Psoas muscle (tissue), 8 donors: Measurements from ENCODE around the gene NBPF14. TPM values are rescaled to one million over a fixed set of nuclear protein-coding genes. Genes with fewer than 3 reads are reported as not detected.
"Not testable (repeated sequence)": the region's sequence is repeated elsewhere in the genome, so short reads cannot be mapped to it uniquely, and the experiment has no call there.

Experiments
- ATAC-seq, 4 donors: fragments of 200-7000 bp; cut with Tn5 transposase; one replicate each; pipeline ENCODE4 v1.9.1; 2020; ENCODE audit warnings: moderate library complexity in 3 of 4, mild to moderate bottlenecking in 2 of 4
- DNase-seq, 2 donors: peaks; one replicate each; pipeline ENCODE4 v3.0.0-alpha.2; 2020
- H3K27ac ChIP-seq: fragments of 200-600 bp; one replicate; pipeline ENCODE4 v1.8.0; 2022
- H3K27me3 ChIP-seq, 3 donors: fragments of 200-600 bp in 1 of 3; one replicate each; pipeline versions ENCODE4 v1.6.1 to v1.8.0; 2013 to 2022; ENCODE audit warnings: low read length in 2 of 3, mild to moderate bottlenecking in 2 of 3, moderate library complexity in 1 of 3; ENCODE audit not compliant: insufficient read depth in 3 of 3
- H3K36me3 ChIP-seq, 2 donors: fragments of 200-600 bp in 1 of 2; one replicate each; pipeline versions ENCODE4 v1.6.1 to v1.8.0; 2013 to 2022; ENCODE audit warnings: low read depth in 1 of 2, mild to moderate bottlenecking in 1 of 2, moderate library complexity in 1 of 2; ENCODE audit not compliant: insufficient read depth in 1 of 2
- H3K4me1 ChIP-seq: fragments of 200-600 bp; one replicate; pipeline ENCODE4 v1.8.0; 2022
- H3K4me3 ChIP-seq: fragments of 200-600 bp; one replicate; pipeline ENCODE4 v1.8.0; 2022; ENCODE audit warnings: mild to moderate bottlenecking
- H3K9me3 ChIP-seq: fragments of 200-600 bp; one replicate; pipeline ENCODE4 v1.8.0; 2022
- WGBS, 3 donors: extraction: QIAGEN DNeasy Blood & Tissue Kit; methylation state at CpG; one replicate each; pipeline versions ENCODE4 v1.1.6 to v1.1.7; 2013; 5-methylcytosine and 5-hydroxymethylcytosine counted together
- intact Hi-C, 2 donors: fragments of 100-400 bp; cut with DNase I; formaldehyde crosslinking; loops; one replicate each; pipeline versions ENCODE4 v1.11.0 to v1.14.2; 2022
- polyA plus RNA-seq, 3 donors: library from polyadenylated mRNA; stranded (reverse); fragments of 200-250 nt; gene quantifications; one replicate each; pipeline ENCODE4 v1.2.3, GENCODE V29; 2013
- total RNA-seq, 4 donors: library from RNA; stranded (reverse); fragmentation: NEBNext Ultra II Directional in 2 of 4; extraction: Animal tissue kit (Norgen Biotek cat#: 25700) in 2 of 4; gene quantifications; one replicate each; pipeline versions ENCODE4 v1.2.1 to v1.2.4, GENCODE V29; 2021 to 2023
- donor health status: healthy with polysubstance abuse.
- donor health status: DM: no; HTN: no; CAD: no; lungs with moderate emphysema.
- donor health status: Bipolar disorder and iron deficiency.
- donor health status: healthy.
- donor health status: DM: yes; HTN: yes; CAD: no.
- donor health status: DM: no; HTN: no; CAD: no.
- donor health status: DM: no; HTN: no; CAD: no.
- donor health status: DM: yes; HTN: yes; CAD: no.

The NBPF14 gene
- total and polyA plus RNA-seq, 7 donors, result 4.9 to 26.7 (median 9.7) TPM

- H3K4me1 ChIP-seq, H3K36me3 ChIP-seq, intact Hi-C loops, DNase-seq, H3K27ac ChIP-seq, H3K9me3 ChIP-seq, H3K27me3 ChIP-seq: not testable (repeated sequence)
- ATAC-seq, result peak in 2 of 4 donors; percentile 16 to 32
- peak overlapping the region; percentile 60 for H3K4me3 ChIP-seq
- 46 to 64% (median 60%) methylated on average over 8 to 21 of the region's 35 CpGs for WGBS, 3 donors
Measured at GRCh38 chr1:148523205-148524144, 72.3 kb downstream of the NBPF14 start.

- H3K4me3 ChIP-seq, result peak overlapping the region; percentile 60
- 1 to 2% (median 1%) methylated on average over 22 to 30 of the region's 30 CpGs for WGBS, 3 donors
- DNase-seq, result peak; percentile 77 to 83
- ATAC-seq, result peak; percentile 88 to 91 (median 90)
- intact Hi-C loops, H3K27me3 ChIP-seq, H3K4me1 ChIP-seq, H3K36me3 ChIP-seq, H3K9me3 ChIP-seq: not testable (repeated sequence)
- peak overlapping the region; percentile 30 for H3K27ac ChIP-seq
Measured at GRCh38 chr1:148522561-148523204, 73.1 kb downstream of the NBPF14 start.

GRCh38 chr1:148522072-148522471 lies 73.7 kb downstream of the NBPF14 start:
- H3K4me3 ChIP-seq, result peak overlapping the region; percentile 43
- WGBS, 3 donors, result 4 to 8% (median 4%) methylated on average over 11 to 17 of the region's 23 CpGs
- peak; percentile 74 to 92 (median 82) for ATAC-seq
- H3K27me3 ChIP-seq, H3K4me1 ChIP-seq, intact Hi-C loops, H3K9me3 ChIP-seq, H3K27ac ChIP-seq, H3K36me3 ChIP-seq: not testable (repeated sequence)
- peak; percentile 84 to 89 for DNase-seq

- H3K27ac ChIP-seq, H3K4me3 ChIP-seq, H3K36me3 ChIP-seq, DNase-seq, H3K9me3 ChIP-seq, ATAC-seq, intact Hi-C loops, H3K4me1 ChIP-seq, H3K27me3 ChIP-seq: not testable (repeated sequence)
- WGBS, 3 donors, result no CpG with 5 or more reads among the region's 3 CpGs
Measured at GRCh38 chr1:148514310-148514709, 81.5 kb downstream of the NBPF14 start.

- H3K4me1 ChIP-seq, H3K27ac ChIP-seq, ATAC-seq, H3K4me3 ChIP-seq, H3K9me3 ChIP-seq, H3K36me3 ChIP-seq, intact Hi-C loops, DNase-seq, H3K27me3 ChIP-seq: not testable (repeated sequence)
- WGBS, 3 donors, result 84 to 87% (median 85%) methylated on average over 8 to 9 of the region's 9 CpGs
Measured at GRCh38 chr1:148512571-148513184, 83.1 kb downstream of the NBPF14 start.

GRCh38 chr1:148493933-148494332 lies 101.9 kb downstream of the NBPF14 start:
- H3K27ac ChIP-seq, DNase-seq, H3K27me3 ChIP-seq, H3K4me1 ChIP-seq, H3K9me3 ChIP-seq, H3K36me3 ChIP-seq, ATAC-seq, intact Hi-C loops, H3K4me3 ChIP-seq: not testable (repeated sequence)

- H3K4me3 ChIP-seq, result not testable (repeated sequence)
Measured at GRCh38 chr1:148483029-148483428, 112.8 kb downstream of the NBPF14 start, which contains the start of gene PPIAL4G. TSS of gene PPIAL4G (minus strand) at chr1:148483302. CDS start at chr1:148483252, 50 bp downstream.

More at GRCh38 chr1:148483029-148483428, 112.8 kb downstream of the NBPF14 start, which contains the start of gene PPIAL4G:
- 94 to 96% (median 94%) methylated on average over 12 of the region's 12 CpGs for WGBS, 3 donors
- H3K4me1 ChIP-seq, H3K36me3 ChIP-seq, H3K9me3 ChIP-seq, H3K27ac ChIP-seq, H3K27me3 ChIP-seq, ATAC-seq, DNase-seq, intact Hi-C loops: not testable (repeated sequence)

Other genes with a start within 250 kb of the NBPF14 start
- not detected for gene PPIAL4G, start 112.7 kb downstream of the NBPF14 start, total RNA-seq
- gene PPIAL4G, start 112.7 kb downstream of the NBPF14 start, polyA plus RNA-seq, result not detected
- gene NUDT4B, start 152.8 kb upstream of the NBPF14 start, total RNA-seq, result 1 to 10 TPM in 1 of 4 donors, under 1 TPM in 2, not detected in 1; 0.45 to 1.5 (median 0.84) TPM
- 10 to 100 TPM; 10.2 to 29.8 (median 12.5) TPM for gene NUDT4B, start 152.8 kb upstream of the NBPF14 start, polyA plus RNA-seq
- 1,000 to 10,000 TPM; 1,830 to 3,658 (median 2,938) TPM for gene PDE4DIP, start 248.4 kb upstream of the NBPF14 start, total RNA-seq
- 1,000 to 10,000 TPM in 2 of 3 donors, 100 to 1,000 TPM in 1; 368 to 2,569 (median 1,043) TPM for gene PDE4DIP, start 248.4 kb upstream of the NBPF14 start, polyA plus RNA-seq